Adrenal gland (tissue), 12 donors: ENCODE measurements around the gene KLHL21. TPM values are rescaled to one million over a fixed set of nuclear protein-coding genes. Genes with fewer than 3 reads are reported as not detected.
"Not testable (repeated sequence)": the region's sequence is repeated elsewhere in the genome, so short reads cannot be mapped to it uniquely, and the experiment has no call there.

Experiments used
- DNase-seq, 7 donors: peaks; one replicate each; pipeline ENCODE4 v3.0.0-alpha.2; 2019 to 2020
- H3K27ac ChIP-seq, 5 donors: fragments of 200-600 bp; sonication (generic) in 4 of 5; 1 replicate in 3 of 5; 2 replicates in 2 of 5; pipeline versions ENCODE4 v1.5.1 to v1.8.0; 2016 to 2020; ENCODE audit warnings: mild to moderate bottlenecking in 1 of 5
- H3K27me3 ChIP-seq: fragments of 200-600 bp; 2 replicates; pipeline ENCODE4 v1.8.0; 2021
- H3K36me3 ChIP-seq, 2 donors: fragments of 200-600 bp; replicated peaks in 1 of 2; 1 replicate in 1 of 2; 2 replicates in 1 of 2; pipeline versions ENCODE4 v1.5.1 to v1.8.0; 2018 to 2022
- H3K4me1 ChIP-seq, 2 donors: fragments of 200-600 bp; replicated peaks in 1 of 2; 1 replicate in 1 of 2; 2 replicates in 1 of 2; pipeline versions ENCODE4 v1.5.1 to v1.8.0; 2018 to 2021
- H3K4me3 ChIP-seq, 4 donors: fragments of 200-600 bp; sonication (generic) in 3 of 4; one replicate each; pipeline ENCODE4 v1.5.1; 2016 to 2018
- H3K9me3 ChIP-seq, 3 donors: fragments of 200-600 bp; sonication (generic) in 1 of 3; replicated peaks in 1 of 3; 1 replicate in 2 of 3; 2 replicates in 1 of 3; pipeline versions ENCODE4 v1.5.1 to v1.8.0; 2016 to 2021
- CTCF ChIP-seq, 6 experiments: fragments of 450-650 bp in 4 of 6; fragments of 200-600 bp in 2 of 6; sonication (generic) in 1 of 6; IDR thresholded peaks; 1 replicate in 5 of 6; 2 replicates in 1 of 6; pipeline versions ENCODE4 v1.5.1 to v1.8.0; 2016 to 2021; ENCODE audit warnings: antibody characterized with exemption in 6 of 6, mild to moderate bottlenecking in 2 of 6, moderate library complexity in 1 of 6
- POLR2A ChIP-seq, 2 donors: fragments of 450-650 bp; IDR thresholded peaks; one replicate each; pipeline ENCODE4 v1.6.1; 2017; ENCODE audit warnings: antibody characterized with exemption in 2 of 2, mild to moderate bottlenecking in 2 of 2, moderate library complexity in 1 of 2
- WGBS, 4 donors: extraction: QIAGEN DNeasy Blood & Tissue Kit in 2 of 4; methylation state at CpG; one replicate each; pipeline versions ENCODE4 v1.1.5 to v1.1.7; 2013 to 2017; 5-methylcytosine and 5-hydroxymethylcytosine counted together
- intact Hi-C, 2 donors: fragments of 100-400 bp; cut with DNase I; formaldehyde crosslinking; loops; one replicate each; pipeline versions ENCODE4 v1.14.1 to v1.15.0; 2022 to 2023
- polyA plus RNA-seq, 3 donors: library from polyadenylated mRNA; stranded (reverse); fragments of 200-250 nt in 2 of 3; fragments of 350-450 nt in 1 of 3; fragmentation: Illumina TruSeq in 1 of 3; extraction: RNeasy Lipid Tissue Mini Kit (QIAGEN cat#74804) in 1 of 3; gene quantifications; one replicate each; pipeline ENCODE4 v1.2.3, GENCODE V29; 2013 to 2014
- total RNA-seq, 9 donors: library from RNA; depleted of rRNA in 4 of 9; stranded (reverse); fragments of >200 nt in 4 of 9; fragments of 120-200 nt in 1 of 9; fragmentation: NEBNext Ultra II Directional in 1 of 9; extraction: Animal tissue kit (Norgen Biotek cat#: 25700) in 1 of 9; gene quantifications; one replicate each; pipeline versions ENCODE4 v1.1.0 to v1.2.4, GENCODE V29; 2013 to 2023
- donor health status: healthy with polysubstance abuse.
- donor health status: Bipolar disorder and iron deficiency.
- donor health status: DM: yes; HTN: yes; CAD: no.
- donor health status: DM: no; HTN: no; CAD: no.
- donor health status: DM: no; HTN: no; CAD: no.
- donor health status: DM: yes; HTN: yes; CAD: no.

KLHL21 gene
- total and polyA plus RNA-seq, 12 donors = 11.7 to 108 (median 35.9) TPM

- Histone ChIP-seq H3K27me3 (no peaks in the 10 kb centered on the region), H3K4me1 (no peaks in the 10 kb centered on the region), H3K9me3 (no peaks in the 10 kb centered on the region), H3K27ac (no peak overlapping the region), H3K36me3 (no peaks in the 10 kb centered on the region), H3K4me3 (no peak overlapping the region)
- no peak for DNase-seq
- no peak for TF ChIP-seq POLR2A (IDR thresholded peaks at IDR 0.05)
- TF ChIP-seq CTCF (IDR thresholded peaks at IDR 0.05) = no peak
- intact Hi-C loops = loop anchor here in 1 of 2 donors (10.0 kb wide), 1 partner anchor 1076 kb away; no protein-coding TSS in a partner anchor
- 87 to 93% (median 91%) methylated on average over 11 of the region's 11 CpGs for WGBS, 4 donors
These were observed 33.6 kb downstream of the KLHL21 start for GRCh38 chr1:6569033-6569432.

GRCh38 chr1:6560267-6560666 is 42.4 kb downstream of the KLHL21 start:
- 76 to 79% (median 78%) methylated on average over 9 of the region's 9 CpGs for WGBS, 4 donors
- TF ChIP-seq POLR2A (IDR thresholded peaks at IDR 0.05) (no peak), CTCF (IDR thresholded peaks at IDR 0.05) (no peak)
- no peak for DNase-seq

DNA sequence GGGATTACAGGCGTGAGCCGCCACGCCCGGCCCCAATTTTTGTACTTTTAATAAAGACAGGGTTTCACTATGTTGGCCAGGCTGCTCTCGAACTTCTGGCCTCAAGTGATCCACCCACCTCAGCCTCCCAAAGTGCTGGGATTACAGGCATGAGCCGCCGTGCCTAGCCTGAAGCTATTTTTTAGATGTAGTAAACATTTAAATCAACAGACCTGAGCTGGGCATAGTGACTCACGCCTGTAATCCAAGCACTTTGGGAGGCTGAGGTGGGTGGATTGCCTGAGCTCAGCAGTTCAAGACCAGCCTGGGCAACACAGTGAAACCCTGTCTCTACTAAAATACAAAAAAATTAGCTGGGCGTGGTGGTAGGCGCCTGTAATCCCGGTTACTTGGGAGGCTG is 43.5 kb downstream of the KLHL21 start:
- H3K4me1 ChIP-seq, H3K9me3 ChIP-seq, H3K36me3 ChIP-seq, DNase-seq, H3K27me3 ChIP-seq, intact Hi-C loops, H3K27ac ChIP-seq, H3K4me3 ChIP-seq: not testable (repeated sequence)
- 72 to 86% (median 82%) methylated on average over 8 to 11 of the region's 11 CpGs for WGBS, 4 donors

More at GRCh38 chr1:6560267-6560666, 42.4 kb downstream of the KLHL21 start:
- H3K4me3 ChIP-seq = no peak overlapping the region
- no peaks in the 10 kb centered on the region for H3K9me3 ChIP-seq
- intact Hi-C loops = loop anchor here in 1 of 2 donors (10.0 kb wide), 1 partner anchor 1085 kb away; no protein-coding TSS in a partner anchor
- no peaks in the 10 kb centered on the region for H3K36me3 ChIP-seq
- peaks cover 0 to 2% of the 10 kb centered on the region in 2 donors for H3K4me1 ChIP-seq
- no peaks in the 10 kb centered on the region for H3K27me3 ChIP-seq
- no peak overlapping the region for H3K27ac ChIP-seq

DNA sequence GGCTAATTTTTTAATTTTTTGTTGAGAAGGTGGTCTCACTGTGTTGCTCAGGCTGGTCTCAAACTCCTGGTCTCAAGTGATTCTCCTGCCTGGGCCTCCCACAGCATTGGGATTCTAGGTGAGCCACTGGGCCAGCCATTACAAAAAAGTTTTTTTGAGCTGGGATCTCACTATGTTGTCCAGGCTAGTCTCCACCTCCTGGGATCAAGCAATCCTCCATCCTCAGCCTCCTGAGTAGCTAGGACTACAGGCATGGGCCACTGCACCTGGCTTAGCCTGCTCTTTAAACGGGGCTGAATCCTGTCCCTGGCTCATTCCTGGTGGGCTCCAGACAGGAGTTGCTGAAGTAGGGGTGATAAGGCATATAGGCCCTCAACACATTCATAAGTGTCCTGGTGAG is 45.1 kb downstream of the KLHL21 start:
- no peaks in the 10 kb centered on the region for H3K27me3 ChIP-seq
- no peaks in the 10 kb centered on the region for H3K9me3 ChIP-seq
- peaks cover 7 to 19% of the 10 kb centered on the region in 2 donors for H3K4me1 ChIP-seq
- TF ChIP-seq POLR2A (IDR thresholded peaks at IDR 0.05) (no peak), CTCF (IDR thresholded peaks at IDR 0.05) (no peak)
- DNase-seq = no peak
- no peak overlapping the region for H3K4me3 ChIP-seq
- intact Hi-C loops = no loop called here
- WGBS, 4 donors = 72 to 100% (median 86%) methylated on average over 1 of the region's 1 CpG
- H3K36me3 ChIP-seq = no peaks in the 10 kb centered on the region
- H3K27ac ChIP-seq = no peak overlapping the region
